WTC11 (cell line): ENCODE measurements around the gene DHX9. TPM values are rescaled to one million over a fixed set of nuclear protein-coding genes. Genes with fewer than 3 reads are reported as not detected.

Source experiments
- ATAC-seq: fragments of 200-7000 bp; cut with Tn5 transposase; 2 replicates; pipeline ENCODE4 v1.10.0; 2021; ENCODE audit warnings: mild to moderate bottlenecking, moderate library complexity
- CTCF ChIA-PET: fragments of 300-600 bp; sonication (Branson Sonifier 250); formaldehyde crosslinking; loops from one replicate; lab custom pipeline; 2021; ENCODE audit warnings: antibody characterized with exemption; lab: Charles Lee
- POLR2A ChIA-PET: fragments of 350-600 bp; sonication (Branson Sonifier 250); formaldehyde crosslinking; loops from one replicate; lab custom pipeline; 2021; ENCODE audit warnings: antibody characterized with exemption; lab: Charles Lee
- DNase-seq: peaks from one replicate; pipeline ENCODE4 v3.0.0; 2021; ENCODE audit warnings: low spot score
- H3K27ac Mint-ChIP-seq: 2 replicates; pipeline ENCODE4 v1.8.0; 2021; ENCODE audit warnings: mixed read lengths
- H3K27me3 Mint-ChIP-seq: 2 replicates; pipeline ENCODE4 v1.8.0; 2021; ENCODE audit warnings: low read depth, mild to moderate bottlenecking, moderate library complexity, mixed read lengths
- H3K36me3 Mint-ChIP-seq: 2 replicates; pipeline ENCODE4 v1.8.0; 2021; ENCODE audit warnings: mixed read lengths
- H3K4me1 Mint-ChIP-seq: 2 replicates; pipeline ENCODE4 v1.8.0; 2022; ENCODE audit warnings: mixed read lengths
- H3K4me3 Mint-ChIP-seq: 2 replicates; pipeline ENCODE4 v1.8.0; 2021; ENCODE audit warnings: mild to moderate bottlenecking, moderate library complexity, mixed read lengths
- H3K9me3 Mint-ChIP-seq: 2 replicates; pipeline ENCODE4 v1.8.0; 2021; ENCODE audit warnings: mixed read lengths
- AFF4 ChIP-seq: sonication (generic); formaldehyde crosslinking; IDR thresholded peaks from 2 replicates; pipeline ENCODE4 v1.8.1; 2023; ENCODE audit warnings: mild to moderate bottlenecking, missing genetic modification reagents, borderline replicate concordance
- ATF3 ChIP-seq: sonication (generic); formaldehyde crosslinking; conservative IDR thresholded peaks from 2 replicates; pipeline ENCODE4 v1.8.1; 2022; ENCODE audit warnings: mild to moderate bottlenecking, missing genetic modification reagents
- ATF6 ChIP-seq: sonication (generic); formaldehyde crosslinking; IDR thresholded peaks from 2 replicates; pipeline ENCODE4 v1.8.1; 2023; ENCODE audit warnings: mild to moderate bottlenecking, missing genetic modification reagents
- CREB1 ChIP-seq: sonication (generic); formaldehyde crosslinking; IDR thresholded peaks from 2 replicates; pipeline ENCODE4 v1.8.0; 2023; ENCODE audit warnings: mild to moderate bottlenecking, missing genetic modification reagents
- E2F1 ChIP-seq: sonication (generic); formaldehyde crosslinking; IDR thresholded peaks from 2 replicates; pipeline ENCODE4 v1.8.0; 2022; ENCODE audit warnings: mild to moderate bottlenecking, missing genetic modification reagents
- E2F4 ChIP-seq: sonication (generic); formaldehyde crosslinking; IDR thresholded peaks from 2 replicates; pipeline ENCODE4 v1.8.1; 2022; ENCODE audit warnings: low read depth, mild to moderate bottlenecking, moderate library complexity, missing genetic modification reagents, borderline replicate concordance
- ELF4 ChIP-seq: sonication (generic); formaldehyde crosslinking; IDR thresholded peaks from 2 replicates; pipeline ENCODE4 v1.8.1; 2022; ENCODE audit warnings: low read depth, mild to moderate bottlenecking, moderate library complexity, missing genetic modification reagents
- FOXP4 ChIP-seq: sonication (generic); formaldehyde crosslinking; IDR thresholded peaks from 2 replicates; pipeline ENCODE4 v1.8.0; 2022; ENCODE audit warnings: mild to moderate bottlenecking, missing genetic modification reagents
- GRHL2 ChIP-seq: fragments of 250-450 bp; sonication (Bioruptor Pico); IDR thresholded peaks from 2 replicates; pipeline ENCODE4 v1.8.0; 2022; ENCODE audit warnings: mild to moderate bottlenecking, moderate library complexity; ENCODE audit not compliant: insufficient replicate concordance, severe bottlenecking
- GTF2I ChIP-seq: fragments of 250-450 bp; sonication (Bioruptor Pico); conservative IDR thresholded peaks from 2 replicates; pipeline ENCODE4 v1.4.0; 2021; ENCODE audit warnings: mild to moderate bottlenecking
- IRF2 ChIP-seq: sonication (generic); formaldehyde crosslinking; IDR thresholded peaks from 2 replicates; pipeline ENCODE4 v1.8.0; 2022; ENCODE audit warnings: low read depth, missing genetic modification reagents, borderline replicate concordance
- KAT7 ChIP-seq: sonication (generic); formaldehyde crosslinking; IDR thresholded peaks from 2 replicates; pipeline ENCODE4 v1.8.1; 2023; ENCODE audit warnings: missing genetic modification reagents, mild to moderate bottlenecking, borderline replicate concordance
- MAX ChIP-seq: sonication (generic); formaldehyde crosslinking; IDR thresholded peaks from 2 replicates; pipeline ENCODE4 v1.8.0; 2022; ENCODE audit warnings: mild to moderate bottlenecking, missing genetic modification reagents
- MXD4 ChIP-seq: fragments of 250-450 bp; sonication (Bioruptor Pico); IDR thresholded peaks from 2 replicates; pipeline ENCODE4 v1.8.0; 2021; ENCODE audit warnings: mild to moderate bottlenecking, moderate library complexity, borderline replicate concordance
- NFYB ChIP-seq: sonication (generic); formaldehyde crosslinking; conservative IDR thresholded peaks from 2 replicates; pipeline ENCODE4 v1.8.0; 2022; ENCODE audit warnings: low read depth, missing genetic modification reagents
- STAT6 ChIP-seq: sonication (generic); formaldehyde crosslinking; conservative IDR thresholded peaks from 2 replicates; pipeline ENCODE4 v1.8.1; 2023; ENCODE audit warnings: mild to moderate bottlenecking, low read depth, missing genetic modification reagents, moderate library complexity
- USF2 ChIP-seq: sonication (generic); formaldehyde crosslinking; IDR thresholded peaks from 2 replicates; pipeline ENCODE4 v1.8.1; 2023; ENCODE audit warnings: mild to moderate bottlenecking, missing genetic modification reagents, moderate library complexity
- ZBTB43 ChIP-seq: sonication (generic); formaldehyde crosslinking; IDR thresholded peaks from 2 replicates; pipeline ENCODE4 v1.8.1; 2023; ENCODE audit warnings: mild to moderate bottlenecking, missing genetic modification reagents
- ZNF138 ChIP-seq: sonication (generic); formaldehyde crosslinking; conservative IDR thresholded peaks from 2 replicates; pipeline ENCODE4 v1.8.1; 2022; ENCODE audit warnings: mild to moderate bottlenecking, moderate library complexity, missing genetic modification reagents
- ZNF671 ChIP-seq: fragments of 250-450 bp; sonication (Bioruptor Pico); IDR thresholded peaks from 2 replicates; pipeline ENCODE4 v1.8.0; 2021; ENCODE audit warnings: mild to moderate bottlenecking
- total RNA-seq: library from RNA; stranded (reverse); gene quantifications from 3 replicates; pipeline ENCODE4 v1.2.3, GENCODE V29; 2021

DHX9 gene
- total RNA-seq, 1 experiment from 2014 or later: 280 TPM

- Mint-ChIP-seq H3K36me3 (peaks cover 95% of the 10 kb centered on the region), H3K27ac (no peak overlapping the region), H3K27me3 (no peaks in the 10 kb centered on the region), H3K9me3 (no peaks in the 10 kb centered on the region), H3K4me3 (no peak overlapping the region), H3K4me1 (peaks cover 49% of the 10 kb centered on the region)
- ATAC-seq: no peak
- ChIA-PET CTCF (no interaction called here), POLR2A (no interaction called here)
- TF ChIP-seq IRF2 (CRISPR knock-in tag): no peak
- TF ChIP-seq NFYB (CRISPR knock-in tag): no peak
- no peak for TF ChIP-seq ATF6 (CRISPR knock-in tag)
- no peak for TF ChIP-seq E2F4
- no peak for TF ChIP-seq AFF4 (CRISPR knock-in tag)
- no peak for TF ChIP-seq MAX
- no peak for TF ChIP-seq GTF2I (CRISPR knock-in tag)
- TF ChIP-seq GRHL2 (CRISPR knock-in tag): no peak
- TF ChIP-seq MXD4 (CRISPR knock-in tag): no peak
- TF ChIP-seq FOXP4: no peak
- no peak for TF ChIP-seq E2F1 (CRISPR knock-in tag)
- no peak for TF ChIP-seq ELF4 (CRISPR knock-in tag)
- TF ChIP-seq CREB1 (CRISPR knock-in tag): no peak
- no peak for TF ChIP-seq ZNF671 (CRISPR knock-in tag)
- no peak for TF ChIP-seq KAT7 (CRISPR knock-in tag)
- TF ChIP-seq USF2: no peak
- no peak for TF ChIP-seq ZNF138 (CRISPR knock-in tag)
- TF ChIP-seq ATF3 (CRISPR knock-in tag): no peak
- no peak for TF ChIP-seq STAT6 (CRISPR knock-in tag)
- no peak for TF ChIP-seq ZBTB43 (CRISPR knock-in tag)
- no peak for DNase-seq
Observed at GRCh38 chr1:182847105-182847504, 8.0 kb downstream of the DHX9 start.
